HG03139 (cell line): ENCODE measurements around the gene PRIM2.
"Not testable (repeated sequence)": the region's sequence is repeated elsewhere in the genome, so short reads cannot be mapped to it uniquely, and the experiment has no call there.

Experiments
- ATAC-seq: cut with Tn5 transposase; IDR thresholded peaks from one replicate; pipeline ENCODE4 v1.9.1; 2021; ENCODE audit not compliant: unreplicated experiment

The PRIM2 gene

GRCh38 chr6:57579489-57579888, 262.1 kb downstream of the PRIM2 start:
- not testable (repeated sequence) for ATAC-seq

DNA sequence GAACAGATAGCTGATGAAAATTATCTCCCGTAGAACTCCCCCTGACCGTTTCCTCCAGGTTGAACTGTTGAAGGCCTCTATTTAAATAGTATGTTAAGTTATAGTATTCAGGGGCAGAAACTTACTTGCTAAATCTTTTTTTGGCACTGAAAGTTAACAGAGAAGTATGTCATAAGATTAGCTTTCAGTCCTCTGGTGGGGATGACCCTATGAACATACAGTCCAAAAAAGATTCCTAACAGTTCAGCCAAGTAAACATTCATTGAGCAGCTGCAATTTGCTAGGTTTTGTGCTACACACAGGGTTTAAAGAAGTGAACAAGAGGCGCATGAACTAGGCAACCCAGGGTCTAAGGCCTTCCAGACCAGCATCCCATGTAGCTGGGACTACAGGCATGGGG, 264.2 kb downstream of the PRIM2 start:
- not testable (repeated sequence) for ATAC-seq

GRCh38 chr6:57601105-57601504, 283.7 kb downstream of the PRIM2 start:
- ATAC-seq: not testable (repeated sequence)

GRCh38 chr6:57605303-57605702, 287.9 kb downstream of the PRIM2 start:
- ATAC-seq: not testable (repeated sequence)

DNA sequence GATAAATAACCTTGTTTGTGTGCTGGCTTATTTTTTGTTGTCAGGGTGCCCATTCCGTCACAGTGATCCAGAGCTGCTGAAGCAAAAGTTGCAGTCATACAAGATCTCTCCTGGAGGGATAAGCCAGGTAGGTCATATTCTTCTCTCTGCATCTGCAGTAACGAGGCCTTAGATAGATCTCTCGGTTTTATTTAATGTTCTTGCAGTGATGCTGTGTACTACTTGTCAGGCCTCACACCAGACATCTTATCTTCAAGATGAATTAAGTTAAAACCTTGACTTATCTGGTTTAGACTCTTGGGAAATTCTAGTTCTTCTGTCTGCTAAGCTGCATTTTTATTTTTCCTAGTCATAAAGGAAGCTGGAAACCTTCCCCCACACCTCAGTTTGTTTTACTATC, 288.9 kb downstream of the PRIM2 start:
- ATAC-seq: not testable (repeated sequence)

GRCh38 chr6:57610612-57611011, 293.2 kb downstream of the PRIM2 start:
- ATAC-seq: not testable (repeated sequence)

GRCh38 chr6:57618959-57619358, 301.5 kb downstream of the PRIM2 start:
- ATAC-seq: not testable (repeated sequence)

DNA sequence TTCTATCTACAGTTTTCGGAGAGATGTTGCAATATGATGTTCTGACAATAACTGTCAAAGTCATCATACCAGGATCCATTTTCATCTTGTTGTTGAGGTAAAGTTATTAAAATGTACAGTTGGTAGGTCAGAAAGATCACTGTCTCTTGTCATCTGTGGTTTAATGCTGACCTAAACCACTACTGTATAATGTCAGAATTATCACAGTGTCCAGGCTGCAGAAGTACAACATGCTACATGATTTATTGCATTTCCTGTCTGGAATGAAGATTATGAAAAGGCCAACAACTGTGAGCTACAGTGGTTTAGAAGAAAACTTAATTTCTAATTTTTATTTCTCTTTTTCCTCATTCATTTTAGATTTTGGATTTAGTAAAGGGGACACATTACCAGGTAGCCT, 314.3 kb downstream of the PRIM2 start:
- not testable (repeated sequence) for ATAC-seq

DNA sequence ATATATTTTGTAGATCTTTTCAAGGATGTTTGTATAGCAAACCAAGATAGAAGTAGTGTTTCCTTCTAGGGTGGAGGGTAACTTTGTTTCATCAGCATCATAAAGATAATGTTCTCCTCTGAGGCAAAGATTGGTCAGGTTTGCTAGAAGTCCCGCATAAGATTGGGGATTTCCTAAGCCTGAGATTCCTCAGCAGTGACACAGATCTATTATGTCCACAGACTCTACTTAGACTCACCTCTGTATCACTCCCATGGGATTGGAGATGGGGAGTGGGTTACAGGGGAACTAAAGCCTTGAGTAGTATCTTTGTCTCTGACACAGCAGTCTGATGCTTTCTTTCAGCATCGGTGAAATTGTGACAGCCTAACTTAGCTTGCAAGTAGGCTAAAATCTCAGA, 341.1 kb downstream of the PRIM2 start:
- not testable (repeated sequence) for ATAC-seq

DNA sequence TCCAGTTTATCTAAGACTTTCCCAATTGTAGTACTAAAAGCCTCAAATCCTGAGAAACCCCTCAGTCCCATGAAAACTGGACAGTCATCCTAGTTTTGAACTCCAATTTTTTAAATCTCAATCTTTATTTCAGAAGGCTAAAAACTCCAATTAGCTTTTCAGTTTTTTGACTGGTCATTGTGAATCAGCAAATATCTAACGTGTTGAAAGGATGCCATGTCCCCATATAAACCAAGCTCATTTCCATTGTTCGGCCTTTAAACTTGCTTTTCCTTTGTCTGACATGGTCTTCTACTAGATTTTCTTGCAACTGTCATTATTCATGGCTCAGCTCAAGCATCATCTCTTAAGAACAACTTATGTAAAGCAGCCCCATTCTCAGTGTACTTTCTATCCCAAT, 342.4 kb downstream of the PRIM2 start:
- not testable (repeated sequence) for ATAC-seq

- ATAC-seq: peak; percentile 82
Measured at GRCh38 chr6:57660940-57661339, 343.5 kb downstream of the PRIM2 start.

GRCh38 chr6:57668108-57668507, 350.7 kb downstream of the PRIM2 start:
- ATAC-seq: not testable (repeated sequence)

- ATAC-seq: not testable (repeated sequence)
Measured at GRCh38 chr6:57671237-57671636, 353.8 kb downstream of the PRIM2 start.

GRCh38 chr6:57671937-57672627, 354.7 kb downstream of the PRIM2 start:
- not testable (repeated sequence) for ATAC-seq

DNA sequence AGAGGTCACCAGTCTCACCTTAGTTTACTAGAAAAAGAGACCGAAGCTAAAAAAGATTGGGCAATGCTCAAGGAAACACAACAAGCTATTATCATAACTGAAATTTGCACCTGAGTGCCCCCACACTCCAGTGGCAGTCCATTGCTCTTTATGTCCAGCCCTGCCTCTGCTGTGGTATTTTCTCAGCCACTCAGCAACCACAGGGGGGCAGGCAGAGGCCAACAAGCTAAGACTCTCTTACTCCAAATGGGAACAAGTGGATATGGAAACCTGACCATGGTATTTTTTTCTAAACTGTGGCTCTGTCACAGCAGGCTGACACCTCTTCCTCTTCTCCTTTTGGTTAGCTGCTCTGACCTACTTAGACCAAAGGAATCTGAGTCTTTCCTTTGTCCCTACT, 355.9 kb downstream of the PRIM2 start:
- not testable (repeated sequence) for ATAC-seq

DNA sequence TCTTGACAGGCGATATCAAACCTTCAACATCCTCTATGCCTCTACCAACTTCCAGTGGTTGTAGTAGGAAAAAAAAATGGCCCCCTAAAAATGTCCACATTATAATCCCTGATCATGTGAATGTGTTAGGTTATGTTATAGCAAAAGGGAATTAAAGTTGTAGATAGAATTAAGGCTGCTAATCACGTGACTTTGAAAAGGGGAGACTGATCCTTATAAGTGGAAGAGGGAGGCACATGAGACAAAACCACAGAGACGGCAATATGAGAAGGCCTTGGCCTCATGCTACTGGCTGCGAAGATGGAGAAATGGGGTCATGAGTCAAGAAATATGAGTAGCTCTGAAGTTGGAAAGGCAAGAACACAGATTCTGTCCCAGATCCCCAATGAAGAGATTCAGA, 358.0 kb downstream of the PRIM2 start:
- ATAC-seq: not testable (repeated sequence)

- ATAC-seq: not testable (repeated sequence)
Measured at GRCh38 chr6:57696382-57696781, 379.0 kb downstream of the PRIM2 start.
